VCaP (cell line): ENCODE results near the gene MLKL.
"Not testable (repeated sequence)": the region's sequence is repeated elsewhere in the genome, so short reads cannot be mapped to it uniquely, and the experiment has no call there.

Experiments
- H3K27ac ChIP-seq: fragments of 450-650 bp; 2 replicates; pipeline ENCODE4 v1.5.1; 2017
- CTCF ChIP-seq: fragments of 450-650 bp; conservative IDR thresholded peaks from 2 replicates; pipeline ENCODE4 v1.5.1; 2017; ENCODE audit warnings: mild to moderate bottlenecking, moderate library complexity

Gene MLKL

GRCh38 chr16:74723256-74723655, 22.6 kb upstream of the MLKL start:
- no peak for TF ChIP-seq CTCF
- H3K27ac ChIP-seq = no peak overlapping the region

GRCh38 chr16:74722156-74722555, 21.5 kb upstream of the MLKL start:
- H3K27ac ChIP-seq = not testable (repeated sequence)

GRCh38 chr16:74721716-74722115, 21.1 kb upstream of the MLKL start:
- H3K27ac ChIP-seq = no peak overlapping the region
- TF ChIP-seq CTCF = no peak

- no peak overlapping the region for H3K27ac ChIP-seq
- TF ChIP-seq CTCF = no peak
Observed at GRCh38 chr16:74720579-74720978, 19.9 kb upstream of the MLKL start.

- H3K27ac ChIP-seq = no peak overlapping the region
- no peak for TF ChIP-seq CTCF
Observed at GRCh38 chr16:74718741-74719610, 18.3 kb upstream of the MLKL start.

GRCh38 chr16:74718140-74718539, 17.5 kb upstream of the MLKL start:
- TF ChIP-seq CTCF = no peak
- no peak overlapping the region for H3K27ac ChIP-seq

- TF ChIP-seq CTCF = no peak
- no peak overlapping the region for H3K27ac ChIP-seq
Observed at GRCh38 chr16:74717367-74717766, 16.7 kb upstream of the MLKL start.

GRCh38 chr16:74716355-74716754, 15.7 kb upstream of the MLKL start:
- no peak for TF ChIP-seq CTCF
- H3K27ac ChIP-seq = no peak overlapping the region
